HG02623 (cell line): ENCODE measurements around the gene LMF1.
"Not testable (repeated sequence)": the region's sequence is repeated elsewhere in the genome, so short reads cannot be mapped to it uniquely, and the experiment has no call there.

Source experiments
- ATAC-seq: cut with Tn5 transposase; IDR thresholded peaks from one replicate; pipeline ENCODE4 v1.9.1; 2021; ENCODE audit warnings: moderate library complexity; ENCODE audit not compliant: unreplicated experiment

LMF1 gene

GRCh38 chr16:952321-952720 is 18.5 kb downstream of the LMF1 start:
- ATAC-seq: no peak

GRCh38 chr16:951660-952301 is 19.0 kb downstream of the LMF1 start:
- no peak for ATAC-seq

DNA sequence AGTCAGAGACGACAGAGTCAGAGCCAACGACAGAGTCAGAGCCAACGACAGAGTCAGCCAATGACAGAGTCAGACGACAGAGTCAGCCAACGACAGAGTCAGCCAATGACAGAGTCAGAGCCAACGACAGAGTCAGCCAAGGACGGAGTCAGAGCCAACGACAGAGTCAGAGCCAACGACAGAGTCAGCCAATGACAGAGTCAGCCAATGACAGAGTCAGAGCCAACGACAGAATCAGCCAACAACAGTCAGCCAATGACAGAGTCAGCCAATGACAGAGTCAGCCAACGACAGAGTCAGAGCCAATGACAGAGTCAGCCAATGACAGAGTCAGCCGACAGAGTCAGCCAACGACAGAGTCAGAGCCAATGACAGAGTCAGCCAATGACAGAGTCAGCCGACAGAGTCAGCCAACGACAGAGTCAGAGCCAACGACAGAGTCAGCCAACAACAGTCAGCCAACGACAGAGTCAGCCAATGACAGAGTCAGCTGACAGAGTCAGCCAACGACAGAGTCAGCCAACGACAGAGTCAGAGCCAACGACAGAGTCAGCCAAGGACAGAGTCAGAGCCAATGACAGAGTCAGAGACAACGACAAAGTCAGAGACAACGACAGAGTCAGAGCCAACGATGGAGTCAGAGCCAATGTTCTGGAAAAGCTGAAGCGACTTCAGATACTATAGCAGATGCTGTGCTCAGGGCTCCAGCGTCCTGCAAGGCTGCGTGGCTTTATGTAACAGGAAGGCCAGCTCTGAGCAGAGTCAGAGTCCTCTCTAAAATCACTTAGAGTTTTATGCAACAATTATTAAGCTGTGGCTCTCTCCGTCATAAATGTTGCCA is 19.8 kb downstream of the LMF1 start:
- not testable (repeated sequence) for ATAC-seq

DNA sequence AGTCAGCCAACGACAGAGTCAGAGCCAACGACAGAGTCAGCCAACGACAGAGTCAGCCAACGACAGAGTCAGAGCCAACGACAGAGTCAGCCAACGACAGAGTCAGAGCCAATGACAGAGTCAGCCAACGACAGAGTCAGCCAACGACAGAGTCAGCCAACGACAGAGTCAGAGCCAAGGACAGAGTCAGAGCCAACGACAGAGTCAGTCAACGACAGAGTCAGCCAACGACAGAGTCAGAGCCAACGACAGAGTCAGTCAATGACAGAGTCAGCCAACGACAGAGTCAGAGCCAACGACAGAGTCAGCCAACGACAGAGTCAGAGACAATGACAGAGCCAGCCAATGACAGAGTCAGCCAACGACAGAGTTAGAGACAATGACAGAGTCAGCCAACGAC is 22.0 kb downstream of the LMF1 start:
- ATAC-seq: not testable (repeated sequence)

- not testable (repeated sequence) for ATAC-seq
Observed at GRCh38 chr16:947922-948303, 22.9 kb downstream of the LMF1 start.

DNA sequence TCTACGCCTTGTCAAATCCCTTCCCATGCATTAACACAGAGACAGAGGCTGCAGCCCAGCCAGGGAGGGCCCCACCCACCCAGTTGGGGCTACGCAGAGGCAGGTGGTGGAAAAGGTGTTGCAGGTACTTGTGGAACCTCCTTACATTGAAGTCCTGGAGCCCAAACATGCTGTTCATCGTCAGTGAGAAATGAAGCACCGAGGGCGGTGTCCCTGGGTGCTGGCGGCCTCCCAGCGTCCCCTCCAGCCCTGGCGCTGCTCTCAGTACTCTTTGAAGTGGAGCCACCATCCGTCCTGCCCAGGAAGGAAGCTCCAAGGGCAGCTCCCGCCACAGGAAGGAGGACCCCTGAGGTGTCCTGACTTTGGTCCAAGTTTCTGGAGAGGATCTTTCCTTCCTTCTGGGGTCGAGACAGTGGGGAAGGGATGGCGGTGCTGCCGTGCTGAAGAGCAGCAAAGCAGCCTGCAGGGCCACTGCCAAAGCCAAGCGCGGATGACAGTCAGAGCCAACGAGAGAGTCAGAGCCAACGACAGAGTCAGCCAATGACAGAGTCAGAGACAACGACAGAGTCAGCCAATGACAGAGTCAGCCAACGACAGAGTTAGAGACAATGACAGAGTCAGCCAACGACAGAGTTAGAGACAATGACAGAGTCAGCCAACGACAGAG is 23.4 kb downstream of the LMF1 start:
- no peak for ATAC-seq

- no peak for ATAC-seq
Observed at GRCh38 chr16:946048-946395, 24.8 kb downstream of the LMF1 start.

DNA sequence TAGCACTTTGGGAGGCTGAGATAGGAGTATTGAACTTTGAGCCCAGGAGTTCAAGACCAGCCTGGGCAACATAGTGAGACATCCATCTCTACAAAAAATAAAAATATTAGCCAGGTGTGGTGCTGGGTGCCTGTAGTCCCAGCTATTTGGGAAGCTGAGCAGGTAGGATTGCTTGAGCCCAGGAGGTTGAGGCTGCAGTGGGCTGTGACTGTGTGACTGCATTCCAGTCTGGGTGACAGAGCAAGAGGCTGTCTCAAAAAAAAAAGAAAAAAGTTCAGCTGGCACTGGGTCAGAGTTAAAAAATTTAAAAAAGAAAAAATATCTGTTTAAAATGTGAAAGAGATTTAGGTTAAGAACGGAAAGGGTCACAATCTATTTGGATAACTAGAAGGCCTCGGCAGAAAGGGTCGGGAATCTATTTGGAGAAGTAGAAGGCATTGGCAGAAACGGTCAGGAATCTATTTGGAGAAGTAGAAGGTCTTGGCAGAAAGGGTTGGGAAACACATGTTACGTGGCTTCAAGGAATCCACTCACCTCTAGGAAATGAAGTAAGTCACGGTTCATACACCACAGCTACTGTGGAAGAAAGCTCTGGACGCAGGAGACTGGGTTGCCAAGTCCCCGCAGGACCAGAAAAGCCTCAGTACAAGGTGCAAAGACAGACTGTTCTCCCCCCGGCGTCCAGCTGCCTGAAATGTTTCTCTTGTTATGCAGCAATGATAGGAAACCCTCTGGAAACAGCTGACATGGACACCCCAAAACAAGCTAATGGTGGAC is 25.3 kb downstream of the LMF1 start:
- ATAC-seq: no peak

DNA sequence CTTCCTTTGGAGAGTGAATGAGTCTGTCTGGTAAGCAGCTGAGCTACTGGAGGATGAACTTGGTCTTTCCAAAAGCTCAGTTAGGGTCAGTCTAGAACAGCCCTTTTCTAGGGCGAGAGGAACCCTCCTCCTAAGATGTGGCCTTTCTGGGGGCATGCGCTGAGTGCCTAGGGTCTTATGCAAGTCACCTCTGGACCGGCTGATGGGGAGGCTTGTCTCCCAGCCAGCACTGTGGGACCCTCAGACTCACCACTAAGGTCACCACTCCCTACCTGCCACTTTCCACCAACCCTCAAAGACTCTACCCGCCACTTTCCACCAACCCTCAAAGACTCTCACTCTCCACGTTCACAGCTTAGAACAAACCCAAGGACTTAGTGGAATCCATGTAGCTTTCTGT is 26.8 kb downstream of the LMF1 start:
- ATAC-seq: no peak

GRCh38 chr16:942436-943060 is 28.2 kb downstream of the LMF1 start:
- no peak for ATAC-seq

GRCh38 chr16:939941-940340 is 30.8 kb downstream of the LMF1 start:
- ATAC-seq: no peak

- ATAC-seq: no peak
Observed at GRCh38 chr16:939311-939710, 31.5 kb downstream of the LMF1 start.

DNA sequence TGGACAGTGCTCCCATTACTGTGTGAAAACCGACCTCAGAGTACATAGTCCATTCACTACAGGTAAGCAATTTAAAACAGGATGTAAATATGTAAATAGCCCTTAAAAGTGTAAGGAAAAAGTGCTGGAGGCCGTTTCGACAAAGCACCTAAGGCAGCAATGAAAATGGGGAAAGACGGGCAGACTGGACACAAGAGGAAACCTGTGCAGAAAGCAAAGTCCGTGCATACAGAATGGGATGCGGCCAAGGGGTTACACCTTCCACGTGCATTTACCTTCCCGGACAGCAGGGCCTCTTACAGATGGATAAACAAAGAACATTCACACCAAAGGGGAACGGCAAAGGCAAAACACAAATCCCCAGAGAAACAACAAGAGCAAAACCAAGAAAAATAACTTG is 32.0 kb downstream of the LMF1 start:
- no peak for ATAC-seq

DNA sequence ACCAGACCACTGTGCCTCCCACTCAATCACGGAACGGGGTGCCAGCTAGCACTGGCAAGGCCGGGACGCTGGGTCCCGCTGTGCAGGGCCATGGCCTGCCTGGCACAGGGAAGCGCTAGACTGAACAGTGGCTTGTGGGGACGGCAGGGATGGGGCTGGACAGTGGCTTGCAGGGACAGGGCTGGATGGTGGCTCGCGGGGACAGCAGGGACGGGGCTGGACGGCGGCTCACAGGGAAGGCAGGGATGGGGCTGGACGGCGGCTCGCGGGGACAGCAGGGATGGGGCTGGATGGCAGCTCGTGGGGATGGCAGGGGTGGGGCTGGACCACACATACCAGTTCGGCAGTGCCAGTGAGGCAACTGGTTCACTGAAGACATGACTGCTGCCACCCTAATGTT is 32.6 kb downstream of the LMF1 start:
- ATAC-seq: no peak

GRCh38 chr16:937723-938122 is 33.1 kb downstream of the LMF1 start:
- no peak for ATAC-seq

- no peak for ATAC-seq
Observed at GRCh38 chr16:937311-937710, 33.5 kb downstream of the LMF1 start.

GRCh38 chr16:935684-936083 is 35.1 kb downstream of the LMF1 start:
- no peak for ATAC-seq

DNA sequence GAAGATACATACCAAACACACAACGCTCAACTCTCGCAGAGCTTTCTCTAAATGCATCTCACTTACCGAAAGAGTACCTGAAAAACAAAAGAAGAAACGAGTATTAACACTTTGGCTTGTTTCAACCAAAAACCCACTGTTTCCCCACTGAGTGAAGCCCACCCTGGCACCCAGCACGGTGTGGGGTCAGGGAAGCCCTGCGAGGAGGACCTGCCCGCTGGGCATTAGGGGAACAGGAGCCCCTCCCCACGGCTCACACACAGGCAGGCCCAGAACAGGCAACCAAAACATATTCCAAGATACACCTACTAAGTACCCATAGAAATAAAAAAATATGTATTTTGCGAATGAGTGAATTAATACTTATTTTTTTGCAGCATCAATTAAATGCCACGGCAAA is 36.6 kb downstream of the LMF1 start:
- no peak for ATAC-seq

DNA sequence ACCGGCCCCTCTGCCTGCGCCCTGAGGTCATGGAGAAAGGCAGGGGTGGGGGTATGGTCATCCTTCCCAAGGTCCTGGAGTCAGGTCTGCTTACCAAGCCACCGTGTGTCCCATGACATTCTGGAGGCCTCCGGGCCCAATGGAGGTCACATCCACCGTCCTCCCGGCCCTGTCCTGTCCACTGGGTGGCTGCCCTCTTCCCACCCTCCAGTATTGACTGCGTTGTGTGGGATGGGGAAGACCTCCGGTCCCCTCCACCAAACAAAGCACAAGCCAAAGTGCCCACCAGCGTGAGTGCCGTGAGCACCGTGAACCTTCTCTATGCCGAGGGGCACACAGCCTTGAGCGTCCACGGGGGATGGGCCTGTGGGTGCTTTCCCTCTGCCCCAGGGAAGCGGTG is 37.2 kb downstream of the LMF1 start:
- ATAC-seq: no peak

DNA sequence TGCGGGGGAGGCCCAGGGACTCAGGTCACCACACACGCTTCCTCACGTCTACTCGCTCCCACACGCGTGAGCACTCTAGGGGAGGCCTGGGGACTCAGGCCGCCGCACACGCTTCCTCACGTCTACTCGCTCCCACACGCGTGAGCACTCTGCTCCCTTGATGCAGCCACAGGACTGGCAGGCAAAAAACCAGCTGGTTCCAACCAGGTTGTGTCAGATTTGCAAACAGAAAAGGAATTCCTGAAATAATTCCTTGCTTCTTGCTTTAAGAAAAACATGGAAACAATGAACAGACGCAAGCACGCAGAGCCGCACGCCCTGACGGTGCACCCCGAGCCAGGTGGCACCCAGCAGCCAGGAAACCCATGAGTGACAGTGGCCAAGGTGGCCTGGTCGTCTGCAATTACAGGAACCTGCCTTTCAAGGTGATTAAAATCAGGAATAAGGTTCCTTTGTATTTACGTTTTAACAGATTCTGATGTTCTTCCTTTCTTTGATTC is 37.9 kb downstream of the LMF1 start:
- ATAC-seq: no peak
